BE2C (cell line): Measurements from ENCODE around the gene HHLA2.
"Not testable (repeated sequence)": the region's sequence is repeated elsewhere in the genome, so short reads cannot be mapped to it uniquely, and the experiment has no call there.

Source experiments
- DNase-seq: peaks from one replicate; pipeline ENCODE4 v3.0.0-alpha.2; 2020
- H3K27me3 ChIP-seq: fragments of 250-450 bp; sonication (Bioruptor Pico); 2 replicates; pipeline ENCODE4 v1.5.1; 2020; ENCODE audit warnings: mild to moderate bottlenecking
- H3K36me3 ChIP-seq: fragments of 250-450 bp; sonication (Bioruptor Pico); 2 replicates; pipeline ENCODE4 v1.5.1; 2020; ENCODE audit warnings: mild to moderate bottlenecking
- H3K4me1 ChIP-seq: fragments of 250-450 bp; sonication (Bioruptor Pico); 2 replicates; pipeline ENCODE4 v1.5.1; 2020
- H3K4me3 ChIP-seq: 2 replicates; pipeline ENCODE4 v1.5.1; 2011; ENCODE audit warnings: low read depth, low read length
- H3K9me3 ChIP-seq: fragments of 250-450 bp; sonication (Bioruptor Pico); 2 replicates; pipeline ENCODE4 v1.5.1; 2020
- TF ChIP-seq, protein P1 (sequence below): IDR thresholded peaks from 2 replicates; pipeline ENCODE4 v1.5.1; 2012; ENCODE audit warnings: mild to moderate bottlenecking, low read depth, low read length

The HHLA2 gene

DNA sequence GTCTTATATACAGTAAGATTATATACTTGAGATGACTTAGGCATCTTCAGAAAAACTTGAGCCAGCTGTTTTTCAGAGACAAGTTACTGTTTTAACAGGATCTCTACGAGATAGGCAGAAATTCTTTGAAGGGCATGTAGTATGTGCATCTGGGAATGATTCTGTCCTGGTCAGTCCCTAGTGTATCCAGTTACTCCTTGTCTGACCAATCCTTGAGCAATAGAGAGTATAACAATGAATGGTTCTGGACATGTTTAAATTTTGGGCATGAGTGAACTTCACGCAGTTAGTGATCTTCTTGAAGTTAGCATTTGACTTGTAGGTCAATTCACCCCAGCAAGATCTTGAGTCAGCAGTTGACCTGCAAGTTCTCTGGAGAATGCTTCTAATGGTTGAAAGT, 24.7 kb upstream of the HHLA2 start:
- no peak for DNase-seq
- Histone ChIP-seq H3K4me3 (no peak overlapping the region), H3K27me3 (no peaks in the 10 kb centered on the region), H3K9me3 (no peaks in the 10 kb centered on the region), H3K36me3 (no peaks in the 10 kb centered on the region), H3K4me1 (no peaks in the 10 kb centered on the region; the same call in 1 of the 2 replicates)
- TF ChIP-seq, protein P1, sequence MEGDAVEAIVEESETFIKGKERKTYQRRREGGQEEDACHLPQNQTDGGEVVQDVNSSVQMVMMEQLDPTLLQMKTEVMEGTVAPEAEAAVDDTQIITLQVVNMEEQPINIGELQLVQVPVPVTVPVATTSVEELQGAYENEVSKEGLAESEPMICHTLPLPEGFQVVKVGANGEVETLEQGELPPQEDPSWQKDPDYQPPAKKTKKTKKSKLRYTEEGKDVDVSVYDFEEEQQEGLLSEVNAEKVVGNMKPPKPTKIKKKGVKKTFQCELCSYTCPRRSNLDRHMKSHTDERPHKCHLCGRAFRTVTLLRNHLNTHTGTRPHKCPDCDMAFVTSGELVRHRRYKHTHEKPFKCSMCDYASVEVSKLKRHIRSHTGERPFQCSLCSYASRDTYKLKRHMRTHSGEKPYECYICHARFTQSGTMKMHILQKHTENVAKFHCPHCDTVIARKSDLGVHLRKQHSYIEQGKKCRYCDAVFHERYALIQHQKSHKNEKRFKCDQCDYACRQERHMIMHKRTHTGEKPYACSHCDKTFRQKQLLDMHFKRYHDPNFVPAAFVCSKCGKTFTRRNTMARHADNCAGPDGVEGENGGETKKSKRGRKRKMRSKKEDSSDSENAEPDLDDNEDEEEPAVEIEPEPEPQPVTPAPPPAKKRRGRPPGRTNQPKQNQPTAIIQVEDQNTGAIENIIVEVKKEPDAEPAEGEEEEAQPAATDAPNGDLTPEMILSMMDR, result no peak

DNA sequence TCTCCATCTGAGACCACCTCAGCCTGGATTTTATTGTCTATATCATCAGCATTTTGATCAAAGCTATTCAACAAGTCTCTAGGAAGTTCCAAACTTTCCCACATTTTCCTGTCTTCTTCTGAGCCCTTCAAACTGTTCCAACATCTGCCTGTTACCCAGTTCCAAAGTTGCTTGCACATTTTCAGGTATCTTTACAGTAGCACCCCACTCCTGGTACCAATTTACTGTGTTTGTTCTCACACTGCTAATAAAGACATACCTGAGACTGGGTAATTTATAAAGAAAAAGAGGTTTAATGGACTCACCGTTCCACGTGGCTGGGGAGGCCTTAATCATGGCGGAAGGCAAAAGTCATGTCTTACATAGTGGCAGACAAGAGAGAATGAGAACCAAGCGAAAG, 17.3 kb upstream of the HHLA2 start:
- not testable (repeated sequence) for DNase-seq, H3K4me1 ChIP-seq, H3K36me3 ChIP-seq, H3K27me3 ChIP-seq, H3K9me3 ChIP-seq, H3K4me3 ChIP-seq

DNA sequence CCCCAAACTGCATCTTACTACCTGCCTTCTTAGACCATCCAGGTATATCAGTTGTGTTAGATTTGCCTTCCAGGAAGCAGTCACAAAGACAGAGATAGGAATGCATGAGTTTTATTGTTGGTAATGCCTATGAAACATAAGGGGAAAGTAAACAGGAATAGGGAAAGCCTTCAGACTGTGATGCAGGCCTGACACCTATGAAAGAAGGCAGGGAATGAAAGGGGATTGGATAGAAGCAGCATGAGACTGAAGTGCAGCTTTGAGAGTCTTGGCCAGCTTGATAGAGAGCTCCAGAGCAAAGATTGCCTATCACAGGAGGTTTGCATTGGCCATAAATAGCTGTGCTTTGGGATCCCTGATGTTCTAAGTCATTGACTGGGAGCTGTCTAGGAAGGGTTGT, 15.9 kb upstream of the HHLA2 start:
- Histone ChIP-seq H3K4me1 (no peaks in the 10 kb centered on the region), H3K36me3 (no peaks in the 10 kb centered on the region), H3K27me3 (no peaks in the 10 kb centered on the region), H3K9me3 (no peaks in the 10 kb centered on the region), H3K4me3 (no peak overlapping the region)
- TF ChIP-seq, protein P1, result no peak
- DNase-seq, result no peak

DNA sequence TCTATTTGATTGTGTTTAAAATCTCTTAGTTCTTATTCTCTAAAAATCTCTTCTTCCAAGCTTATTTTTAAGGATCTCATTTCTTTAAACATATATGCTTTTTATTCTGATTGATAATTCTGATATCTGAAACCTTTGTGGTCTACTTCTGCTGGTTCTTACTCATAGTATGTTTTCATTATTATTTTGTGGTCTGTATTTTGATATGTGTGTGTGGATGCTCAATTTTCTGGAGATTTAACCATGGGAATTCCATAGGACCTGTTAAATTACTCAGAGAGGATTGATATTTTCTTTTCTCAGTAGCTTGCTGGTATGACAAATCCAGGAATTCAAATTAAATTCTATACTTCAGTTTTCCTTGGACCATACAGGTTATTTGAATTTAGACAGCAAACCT, 14.7 kb upstream of the HHLA2 start:
- Histone ChIP-seq H3K36me3 (no peaks in the 10 kb centered on the region), H3K9me3 (no peaks in the 10 kb centered on the region), H3K4me1 (no peaks in the 10 kb centered on the region), H3K27me3 (no peaks in the 10 kb centered on the region), H3K4me3 (no peak overlapping the region)
- TF ChIP-seq, protein P1, result no peak
- DNase-seq, result no peak

DNA sequence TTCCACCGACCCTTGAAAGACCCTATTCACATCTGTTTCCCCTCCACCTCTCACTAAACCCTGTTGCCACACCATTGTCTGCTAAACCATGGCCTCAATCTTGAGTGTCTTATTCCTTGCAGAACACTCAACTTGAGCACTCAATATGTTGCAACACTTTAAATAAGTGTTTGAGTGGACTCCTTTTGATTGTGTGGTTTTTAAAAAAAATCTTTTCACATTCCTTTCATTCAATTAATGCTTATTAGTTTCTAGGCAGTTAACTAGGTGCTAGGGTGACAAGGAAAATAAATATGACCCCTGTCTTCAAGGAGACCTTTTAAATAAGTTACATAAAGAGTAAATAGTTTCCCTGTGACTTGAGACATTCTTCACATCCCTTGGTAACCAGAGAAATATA, 13.3 kb upstream of the HHLA2 start:
- no peaks in the 10 kb centered on the region for H3K4me1 ChIP-seq
- TF ChIP-seq, protein P1, result no peak
- H3K4me3 ChIP-seq, result no peak overlapping the region
- DNase-seq, result no peak
- no peaks in the 10 kb centered on the region for H3K36me3 ChIP-seq
- no peaks in the 10 kb centered on the region for H3K27me3 ChIP-seq
- H3K9me3 ChIP-seq, result no peaks in the 10 kb centered on the region

DNA sequence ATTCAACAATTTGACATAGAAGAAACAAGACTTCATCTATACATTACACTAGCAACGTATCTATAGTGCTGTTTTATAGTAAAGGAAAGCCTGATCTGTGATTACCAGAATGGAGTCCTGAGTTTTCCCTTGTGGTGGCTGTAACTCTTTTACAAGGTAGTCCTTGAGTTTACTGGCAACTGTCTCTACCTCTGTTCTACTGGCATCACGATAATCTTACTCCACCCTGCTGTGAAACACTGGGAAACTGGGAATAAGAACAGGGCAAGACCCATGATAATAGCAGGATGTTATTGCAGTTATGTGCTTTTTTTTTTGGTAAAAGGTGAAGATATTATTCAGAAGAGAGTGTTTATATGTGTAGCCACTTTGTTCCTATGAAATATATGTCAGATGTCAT, 12.4 kb upstream of the HHLA2 start:
- no peak for DNase-seq
- Histone ChIP-seq H3K9me3 (no peaks in the 10 kb centered on the region), H3K36me3 (no peaks in the 10 kb centered on the region), H3K27me3 (no peaks in the 10 kb centered on the region), H3K4me1 (no peaks in the 10 kb centered on the region), H3K4me3 (no peak overlapping the region)
- TF ChIP-seq, protein P1, result no peak

DNA sequence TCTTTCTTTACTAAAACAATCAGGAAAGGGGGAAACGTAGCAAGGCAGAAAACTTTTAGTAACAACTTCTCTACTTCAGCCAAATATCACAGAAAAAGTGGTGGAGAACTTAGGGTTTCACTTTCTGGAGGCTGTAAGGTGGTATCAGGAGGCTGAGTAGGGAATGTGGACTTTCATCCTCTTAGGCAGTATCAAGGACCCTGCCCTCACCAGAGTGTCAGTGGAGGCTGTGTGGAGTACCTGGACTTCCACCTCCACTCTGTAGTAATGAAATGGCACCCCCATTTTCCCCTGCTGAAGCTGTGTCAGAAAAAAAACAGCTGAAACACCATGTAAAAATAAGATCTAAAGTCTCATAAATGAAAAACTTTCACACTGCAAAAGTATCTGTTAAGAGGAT, 11.2 kb upstream of the HHLA2 start:
- Histone ChIP-seq H3K9me3 (no peaks in the 10 kb centered on the region), H3K4me3 (no peak overlapping the region), H3K36me3 (no peaks in the 10 kb centered on the region), H3K27me3 (no peaks in the 10 kb centered on the region), H3K4me1 (no peaks in the 10 kb centered on the region)
- TF ChIP-seq, protein P1, result no peak
- DNase-seq, result no peak
